ENCODE data around the gene C7orf57.

C7orf57 gene

DNA sequence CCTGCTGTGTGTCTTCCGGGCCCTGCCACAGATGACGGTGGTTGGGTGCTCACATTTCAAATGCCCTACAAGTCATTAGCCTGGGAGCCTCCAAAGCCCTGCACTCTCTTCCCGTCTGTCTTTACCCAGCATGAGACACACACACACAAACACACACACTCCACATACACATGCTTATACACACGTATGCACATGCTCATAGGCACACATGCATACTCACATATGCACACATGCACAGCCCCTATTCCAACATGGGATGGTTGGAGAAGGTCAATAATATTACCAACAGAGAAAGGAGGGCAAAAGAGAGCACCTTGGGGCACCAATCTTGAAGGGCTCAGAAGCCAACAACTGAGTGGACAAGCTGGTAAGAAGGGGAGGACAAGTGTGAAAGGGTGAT, 25.4 kb upstream of the C7orf57 start:
- DNase-seq (ENCODE audit: extremely low read depth, low read depth) = no peak
- H3K4me3 ChIP-seq (replicated peaks; ENCODE audit: low read depth, low read length) = no peak overlapping the region
- TF ChIP-seq, protein P1, sequence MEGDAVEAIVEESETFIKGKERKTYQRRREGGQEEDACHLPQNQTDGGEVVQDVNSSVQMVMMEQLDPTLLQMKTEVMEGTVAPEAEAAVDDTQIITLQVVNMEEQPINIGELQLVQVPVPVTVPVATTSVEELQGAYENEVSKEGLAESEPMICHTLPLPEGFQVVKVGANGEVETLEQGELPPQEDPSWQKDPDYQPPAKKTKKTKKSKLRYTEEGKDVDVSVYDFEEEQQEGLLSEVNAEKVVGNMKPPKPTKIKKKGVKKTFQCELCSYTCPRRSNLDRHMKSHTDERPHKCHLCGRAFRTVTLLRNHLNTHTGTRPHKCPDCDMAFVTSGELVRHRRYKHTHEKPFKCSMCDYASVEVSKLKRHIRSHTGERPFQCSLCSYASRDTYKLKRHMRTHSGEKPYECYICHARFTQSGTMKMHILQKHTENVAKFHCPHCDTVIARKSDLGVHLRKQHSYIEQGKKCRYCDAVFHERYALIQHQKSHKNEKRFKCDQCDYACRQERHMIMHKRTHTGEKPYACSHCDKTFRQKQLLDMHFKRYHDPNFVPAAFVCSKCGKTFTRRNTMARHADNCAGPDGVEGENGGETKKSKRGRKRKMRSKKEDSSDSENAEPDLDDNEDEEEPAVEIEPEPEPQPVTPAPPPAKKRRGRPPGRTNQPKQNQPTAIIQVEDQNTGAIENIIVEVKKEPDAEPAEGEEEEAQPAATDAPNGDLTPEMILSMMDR (IDR thresholded peaks at IDR 0.05; ENCODE audit: low read depth, low read length, missing control alignments) = no peak

DNA sequence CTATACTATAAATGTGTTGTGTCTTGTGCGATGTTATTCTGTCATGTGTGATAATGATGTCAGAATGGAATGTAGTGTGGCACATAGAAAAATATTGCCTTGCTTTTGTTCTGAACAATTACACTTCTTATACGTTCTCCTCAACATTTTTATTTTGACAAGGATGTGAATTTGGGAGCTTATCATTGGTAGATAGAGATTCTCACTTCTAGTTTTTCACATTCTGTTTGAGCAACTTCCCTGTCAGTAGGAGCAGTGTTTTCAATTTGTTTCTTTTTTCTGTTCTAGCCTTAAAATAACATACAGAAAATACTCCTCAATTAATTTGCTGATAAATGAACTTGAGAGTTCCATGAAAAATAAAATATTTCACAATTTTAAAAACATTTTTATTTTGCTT, 24.0 kb upstream of the C7orf57 start:
- no peak for DNase-seq (ENCODE audit: extremely low read depth, low read depth)

DNA sequence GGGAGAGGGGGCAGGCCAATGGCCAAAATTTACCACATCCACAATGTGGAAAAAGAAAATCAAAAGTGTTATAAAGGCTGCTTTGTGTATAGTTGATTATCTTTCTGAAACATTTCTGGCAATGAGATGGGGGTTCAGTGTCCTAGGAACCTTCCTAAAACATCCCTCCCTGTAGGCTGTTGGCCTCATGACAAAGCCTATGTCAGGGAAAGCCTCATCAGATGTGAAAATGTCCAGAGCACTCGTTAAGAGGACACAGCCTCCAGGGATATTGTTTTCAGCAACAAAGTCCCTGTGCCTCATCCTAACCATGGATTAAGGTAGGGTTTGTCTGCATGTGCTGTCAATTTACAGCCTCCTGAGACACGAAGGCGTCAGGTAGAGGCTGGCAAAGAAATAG, 23.4 kb upstream of the C7orf57 start:
- H3K4me3 ChIP-seq (replicated peaks; ENCODE audit: low read depth, low read length) = no peak overlapping the region
- no peak for DNase-seq (ENCODE audit: extremely low read depth, low read depth)
- TF ChIP-seq, protein P1 (IDR thresholded peaks at IDR 0.05; ENCODE audit: low read depth, low read length, missing control alignments) = no peak

More for the DNA sequence above, 24.0 kb upstream of the C7orf57 start:
- H3K4me3 ChIP-seq (replicated peaks; ENCODE audit: low read depth, low read length) = no peak overlapping the region
- TF ChIP-seq, protein P1 (IDR thresholded peaks at IDR 0.05; ENCODE audit: low read depth, low read length, missing control alignments) = no peak

DNA sequence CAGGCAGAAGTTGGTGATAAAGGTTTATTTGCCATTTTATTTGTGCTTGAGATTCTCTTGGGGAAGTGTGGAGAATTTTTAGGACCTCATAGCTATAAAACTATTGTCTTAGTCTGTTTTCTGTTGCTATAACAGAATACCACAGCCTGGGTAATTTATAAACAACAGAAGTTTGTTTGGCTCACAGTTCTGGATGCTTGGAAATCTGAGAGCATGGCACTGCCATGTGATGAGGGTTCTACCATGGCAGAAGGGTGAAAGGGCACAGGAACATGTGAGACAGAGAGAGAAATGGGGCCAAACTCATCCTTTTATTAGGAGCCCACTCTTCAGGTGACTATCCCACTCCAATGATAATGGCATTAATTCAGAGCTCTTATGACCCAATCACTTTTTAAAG, 18.7 kb upstream of the C7orf57 start:
- DNase-seq (ENCODE audit: extremely low read depth, low read depth) = no peak
- TF ChIP-seq, protein P1 (IDR thresholded peaks at IDR 0.05; ENCODE audit: low read depth, low read length, missing control alignments) = no peak
- no peak overlapping the region for H3K4me3 ChIP-seq (replicated peaks; ENCODE audit: low read depth, low read length)

DNA sequence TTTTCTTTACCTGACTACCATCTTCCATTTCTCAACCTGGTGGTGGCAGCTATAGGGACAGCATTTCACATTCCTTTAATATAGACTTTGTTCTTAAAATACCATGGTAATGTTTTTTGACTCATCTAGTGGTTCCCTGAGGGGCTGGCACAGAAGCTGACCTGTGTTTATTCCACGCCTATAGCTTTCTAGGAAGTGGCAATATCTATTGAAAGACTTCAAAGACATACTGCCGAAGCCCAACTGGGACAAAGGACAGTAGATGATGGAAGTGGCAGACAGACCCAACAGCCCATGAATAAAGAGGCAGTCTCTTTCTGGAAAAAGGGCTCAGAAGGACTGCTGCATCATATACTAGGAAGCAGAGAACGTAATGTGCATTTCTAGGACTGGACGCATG, 17.7 kb upstream of the C7orf57 start:
- TF ChIP-seq, protein P1 (IDR thresholded peaks at IDR 0.05; ENCODE audit: low read depth, low read length, missing control alignments) = no peak
- H3K4me3 ChIP-seq (replicated peaks; ENCODE audit: low read depth, low read length) = no peak overlapping the region
- no peak for DNase-seq (ENCODE audit: extremely low read depth, low read depth)

DNA sequence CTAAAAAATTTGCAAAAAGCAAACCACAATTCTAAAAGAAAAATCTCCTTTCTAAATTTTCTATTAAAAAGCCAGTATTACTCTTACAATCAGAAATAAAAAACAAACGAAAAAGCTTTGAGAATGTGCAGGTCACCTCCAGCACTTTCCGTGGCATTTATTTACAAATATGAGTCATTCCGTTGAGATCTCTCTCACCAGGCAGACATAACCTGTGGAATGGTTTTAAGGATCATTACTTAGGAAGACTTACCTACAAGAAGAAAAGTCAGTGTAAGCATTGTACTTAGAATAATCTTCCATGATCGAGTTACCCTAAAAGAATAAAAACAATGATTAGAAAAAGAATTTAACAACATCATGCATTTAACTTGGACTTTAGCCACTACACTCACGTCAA, 9.7 kb upstream of the C7orf57 start:
- no peak overlapping the region for H3K4me3 ChIP-seq (replicated peaks; ENCODE audit: low read depth, low read length)
- TF ChIP-seq, protein P1 (IDR thresholded peaks at IDR 0.05; ENCODE audit: low read depth, low read length, missing control alignments) = no peak
- no peak for DNase-seq (ENCODE audit: extremely low read depth, low read depth)

DNA sequence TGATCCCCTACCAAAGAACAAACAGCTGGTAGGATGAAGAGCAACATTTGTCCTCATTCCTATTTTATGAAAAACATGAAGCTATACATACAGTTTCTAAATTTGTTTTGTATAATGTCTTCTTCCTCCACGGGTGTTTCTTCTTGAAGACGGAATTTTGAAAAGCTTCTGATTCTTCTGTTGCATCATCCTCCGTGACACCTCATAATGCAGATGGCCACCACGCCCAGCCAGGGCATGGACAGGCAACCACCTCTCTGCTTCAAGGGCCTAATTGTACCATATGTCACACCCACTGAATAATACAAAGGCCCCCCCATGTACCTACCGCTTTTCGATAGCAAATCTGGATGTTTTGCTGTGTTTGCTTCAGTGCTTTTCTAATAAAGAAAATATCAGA, 6.4 kb upstream of the C7orf57 start, which contains the start of gene SUN3:
TSS of gene SUN3 (minus strand) at position 170 of the 400 bp plus-strand sequence. CDS start at position 1, 169 bp downstream.
- TF ChIP-seq, protein P1 (IDR thresholded peaks at IDR 0.05; ENCODE audit: low read depth, low read length, missing control alignments) = no peak
- no peak within 1 kb of the TSS for H3K4me3 ChIP-seq (replicated peaks; ENCODE audit: low read depth, low read length)
- no peak for DNase-seq (ENCODE audit: extremely low read depth, low read depth)

All from HFF-Myc (cell line).